Posterior vena cava (tissue), 2 donors: Measurements from ENCODE around the gene UPK3A. TPM values are rescaled to one million over a fixed set of nuclear protein-coding genes. Genes with fewer than 3 reads are reported as not detected.
"Not testable (repeated sequence)": the region's sequence is repeated elsewhere in the genome, so short reads cannot be mapped to it uniquely, and the experiment has no call there.

Source experiments
- DNase-seq: peaks from one replicate; pipeline ENCODE4 v3.0.0-alpha.2; 2020; ENCODE audit warnings: low spot score
- intact Hi-C, 2 donors: fragments of 100-400 bp; cut with DNase I; formaldehyde crosslinking; loops; one replicate each; pipeline versions ENCODE4 v1.14.1 to v1.14.2; 2022 to 2023
- total RNA-seq, 2 donors: library from RNA; stranded (reverse); fragmentation: NEBNext Ultra II Directional; extraction: Animal tissue kit (Norgen Biotek cat#: 25700); gene quantifications; one replicate each; pipeline ENCODE4 v1.2.1, GENCODE V29; 2021
- donor health status: DM: yes; HTN: yes; CAD: no.
- donor health status: DM: yes; HTN: yes; CAD: no.

The UPK3A gene
- total RNA-seq, 2 donors from 2014 or later, result not detected

- intact Hi-C loops, result loop anchor here in 1 of 2 donors (10.0 kb wide), 1 partner anchor 162 kb away; no protein-coding TSS in a partner anchor
- no peak for DNase-seq
These were observed 12.3 kb upstream of the UPK3A start for GRCh38 chr22:45272498-45272897.

GRCh38 chr22:45273452-45274075 is 11.2 kb upstream of the UPK3A start:
- DNase-seq, result no peak
- intact Hi-C loops, result loop anchor here in 1 of 2 donors (10.0 kb wide), 1 partner anchor 161 kb away; no protein-coding TSS in a partner anchor

DNA sequence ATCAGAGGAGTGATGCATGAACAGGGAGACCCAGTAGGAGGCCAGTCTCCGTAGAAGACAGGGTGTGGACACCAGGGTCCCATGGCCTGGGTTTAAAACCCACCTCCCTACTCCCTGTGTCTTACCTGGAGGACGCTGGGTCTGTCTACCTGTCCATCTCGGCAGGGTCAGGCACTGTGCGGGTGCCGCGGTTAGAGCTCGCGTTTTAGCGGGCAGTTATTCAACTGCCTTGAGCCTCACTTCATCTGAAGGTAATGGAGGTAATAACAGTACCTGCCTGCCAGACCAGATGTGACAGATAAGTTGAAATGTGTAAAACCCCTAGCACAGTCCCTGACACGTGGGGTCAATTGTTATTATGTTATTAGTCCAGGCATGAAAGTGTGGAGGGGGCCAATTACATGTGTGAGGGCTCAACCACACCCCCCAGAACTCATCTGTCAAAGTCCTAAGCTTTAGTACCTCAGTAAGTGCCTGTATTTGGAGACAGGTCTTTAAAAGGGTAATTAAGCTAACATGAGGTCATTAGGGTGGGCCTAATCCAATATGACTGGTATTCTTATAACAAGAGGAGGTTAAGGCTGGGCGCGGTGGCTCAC is 8.1 kb upstream of the UPK3A start:
- intact Hi-C loops, result loop anchor here in 1 of 2 donors (10.0 kb wide), 1 partner anchor 158 kb away; no protein-coding TSS in a partner anchor
- DNase-seq, result no peak

GRCh38 chr22:45277720-45278119 is 7.0 kb upstream of the UPK3A start:
- intact Hi-C loops, result loop anchor here in 1 of 2 donors (10.0 kb wide), 1 partner anchor 157 kb away; no protein-coding TSS in a partner anchor
- DNase-seq, result not testable (repeated sequence)

GRCh38 chr22:45278125-45278524 is 6.6 kb upstream of the UPK3A start:
- DNase-seq, result no peak
- intact Hi-C loops, result loop anchor here in 1 of 2 donors (10.0 kb wide), 1 partner anchor 157 kb away; no protein-coding TSS in a partner anchor

DNA sequence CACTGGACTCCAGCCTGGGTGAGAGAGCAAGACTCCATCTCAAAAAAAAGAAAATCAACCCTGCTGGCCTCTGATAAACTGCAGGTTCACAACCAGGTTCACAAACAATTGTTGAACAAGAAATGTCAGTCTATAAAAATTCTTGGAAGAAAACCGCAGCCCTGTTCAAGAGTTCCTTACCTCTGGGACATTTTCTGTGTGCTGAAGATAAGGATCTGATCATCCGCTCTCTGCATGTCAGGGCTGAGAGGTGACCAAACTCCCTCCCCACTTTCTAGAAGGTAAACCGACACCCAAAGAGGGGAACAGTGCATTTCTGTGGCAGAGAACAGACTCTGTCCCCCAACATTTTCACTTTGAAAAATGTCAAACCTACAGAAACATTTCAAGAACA is 4.2 kb upstream of the UPK3A start:
- no peak for DNase-seq
- intact Hi-C loops, result no loop called here

GRCh38 chr22:45281010-45281409 is 3.7 kb upstream of the UPK3A start:
- DNase-seq, result no peak
- intact Hi-C loops, result no loop called here

- no peak for DNase-seq
- intact Hi-C loops, result no loop called here
These were observed 712 bp downstream of the UPK3A start for GRCh38 chr22:45285263-45286058.

- no peak for DNase-seq
- intact Hi-C loops, result no loop called here
These were observed 2.3 kb downstream of the UPK3A start for GRCh38 chr22:45286854-45287551.

DNA sequence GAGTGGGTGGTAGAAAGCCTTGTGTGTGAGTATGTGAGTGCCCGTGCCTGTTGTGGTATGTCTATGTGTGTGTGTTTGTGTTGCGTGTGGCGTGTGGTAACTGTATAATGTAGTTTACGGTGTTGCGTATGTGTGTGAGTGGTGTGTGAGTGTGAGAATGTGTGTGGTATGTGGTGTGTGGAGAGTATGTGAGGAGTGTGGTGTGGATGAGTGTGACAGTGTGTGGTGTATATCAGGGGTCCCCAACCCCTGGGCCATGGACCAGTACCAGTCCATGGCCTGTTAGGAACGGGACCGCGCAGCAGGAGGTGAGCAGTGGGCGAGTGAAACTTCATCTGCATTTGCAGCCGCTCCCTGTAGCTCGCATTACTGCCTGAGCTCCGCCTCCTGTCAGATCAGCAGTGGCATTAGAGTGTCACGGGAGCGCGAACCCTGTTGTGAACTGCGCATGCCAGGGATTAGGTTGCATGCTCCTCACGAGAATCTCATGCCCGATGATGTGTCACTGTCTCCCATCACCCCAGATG is 5.7 kb downstream of the UPK3A start:
- DNase-seq, result no peak
- intact Hi-C loops, result no loop called here

DNA sequence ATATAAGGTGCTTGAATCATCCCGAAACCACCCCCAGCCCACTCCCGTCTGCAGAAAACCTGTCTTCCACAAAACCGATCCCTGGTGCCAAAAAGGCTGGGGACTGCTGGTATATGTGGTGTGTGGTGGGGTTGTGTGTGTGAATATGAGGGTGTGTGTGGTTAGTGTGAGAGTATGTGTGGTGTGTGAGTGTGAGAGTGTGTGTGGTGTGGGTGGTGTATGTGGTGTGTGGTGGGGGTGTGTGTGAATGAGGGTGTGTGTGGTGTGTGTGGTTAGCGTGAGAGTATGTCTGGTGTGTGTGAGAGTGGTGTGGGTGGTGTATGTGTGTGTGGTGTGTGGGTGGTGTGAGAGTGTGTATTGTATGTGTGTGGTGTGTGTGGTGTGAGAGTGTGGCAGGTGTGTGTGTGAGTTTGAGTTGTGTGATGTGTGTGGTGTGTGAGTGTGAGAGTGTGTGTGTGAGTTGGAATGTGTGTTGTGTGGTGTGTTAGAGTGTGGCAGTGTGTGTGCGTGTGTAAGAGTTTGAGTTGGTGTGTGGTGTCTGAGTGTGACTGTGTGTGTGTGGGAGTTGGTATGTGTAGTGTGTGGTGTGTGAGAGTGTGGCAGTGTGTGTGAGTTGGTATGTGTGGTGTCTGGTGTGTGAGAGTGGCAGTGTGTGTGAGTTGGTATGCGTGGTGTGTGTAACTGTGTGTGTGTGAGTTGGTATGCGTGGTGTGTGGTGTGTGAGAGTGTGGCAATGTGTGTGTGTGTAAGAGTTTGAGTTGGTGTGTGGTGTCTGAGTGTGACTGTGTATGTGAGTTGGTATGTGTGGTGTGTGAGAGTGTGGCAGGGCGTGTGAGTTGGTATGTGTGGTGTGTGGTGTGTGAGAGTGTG is 6.5 kb downstream of the UPK3A start:
- no peak for DNase-seq
- intact Hi-C loops, result no loop called here

GRCh38 chr22:45291931-45292290 is 7.2 kb downstream of the UPK3A start:
- intact Hi-C loops, result no loop called here
- DNase-seq, result no peak

GRCh38 chr22:45292731-45293442 is 8.1 kb downstream of the UPK3A start:
- DNase-seq, result no peak
- intact Hi-C loops, result no loop called here

DNA sequence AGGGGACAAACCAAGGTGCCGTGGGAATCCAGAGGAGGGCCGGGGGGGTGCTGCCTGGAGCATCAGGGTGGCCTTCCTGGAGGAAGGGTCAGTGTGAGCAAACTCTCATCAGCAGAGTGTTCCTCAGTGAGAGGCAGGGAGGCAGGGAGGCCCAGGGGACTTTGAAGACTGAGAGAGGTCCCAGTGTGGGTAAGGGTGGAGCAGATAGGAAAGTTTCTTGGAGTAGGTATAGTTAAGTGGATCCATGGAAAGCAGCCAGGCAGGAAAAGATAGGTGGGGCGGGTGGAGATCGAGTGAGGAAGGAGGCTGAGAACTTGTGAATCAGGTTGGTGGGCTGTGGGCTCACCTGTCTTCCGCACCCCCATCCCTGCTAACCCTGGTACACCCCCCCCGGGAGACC is 9.3 kb downstream of the UPK3A start:
- intact Hi-C loops, result no loop called here
- no peak for DNase-seq

DNA sequence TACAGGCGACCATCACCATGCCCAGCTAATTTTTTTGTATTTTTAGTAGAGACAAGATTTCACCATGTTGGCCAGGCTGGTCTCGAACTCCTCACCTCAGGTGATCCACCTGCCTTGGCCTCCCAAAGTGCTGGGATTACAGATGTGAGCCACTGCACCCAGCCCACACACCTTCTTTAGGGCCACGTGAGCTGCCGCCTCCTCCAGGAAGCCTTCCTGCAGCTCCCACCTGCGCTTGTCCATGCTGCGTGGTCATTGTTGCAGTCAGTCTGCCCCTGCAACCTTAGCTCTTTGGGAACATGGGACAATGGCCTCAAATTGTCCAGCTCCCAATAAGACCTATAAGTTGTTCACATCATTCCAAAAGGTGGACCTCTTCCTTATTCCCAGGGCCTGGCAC is 10.3 kb downstream of the UPK3A start:
- DNase-seq, result not testable (repeated sequence)
- intact Hi-C loops, result loop anchor here in 1 of 2 donors (5.0 kb wide), 1 partner anchor 662 kb away; no protein-coding TSS in a partner anchor

GRCh38 chr22:45295492-45295891 is 10.7 kb downstream of the UPK3A start:
- intact Hi-C loops, result loop anchor here in 1 of 2 donors (5.0 kb wide), 1 partner anchor 662 kb away; no protein-coding TSS in a partner anchor
- DNase-seq, result no peak

DNA sequence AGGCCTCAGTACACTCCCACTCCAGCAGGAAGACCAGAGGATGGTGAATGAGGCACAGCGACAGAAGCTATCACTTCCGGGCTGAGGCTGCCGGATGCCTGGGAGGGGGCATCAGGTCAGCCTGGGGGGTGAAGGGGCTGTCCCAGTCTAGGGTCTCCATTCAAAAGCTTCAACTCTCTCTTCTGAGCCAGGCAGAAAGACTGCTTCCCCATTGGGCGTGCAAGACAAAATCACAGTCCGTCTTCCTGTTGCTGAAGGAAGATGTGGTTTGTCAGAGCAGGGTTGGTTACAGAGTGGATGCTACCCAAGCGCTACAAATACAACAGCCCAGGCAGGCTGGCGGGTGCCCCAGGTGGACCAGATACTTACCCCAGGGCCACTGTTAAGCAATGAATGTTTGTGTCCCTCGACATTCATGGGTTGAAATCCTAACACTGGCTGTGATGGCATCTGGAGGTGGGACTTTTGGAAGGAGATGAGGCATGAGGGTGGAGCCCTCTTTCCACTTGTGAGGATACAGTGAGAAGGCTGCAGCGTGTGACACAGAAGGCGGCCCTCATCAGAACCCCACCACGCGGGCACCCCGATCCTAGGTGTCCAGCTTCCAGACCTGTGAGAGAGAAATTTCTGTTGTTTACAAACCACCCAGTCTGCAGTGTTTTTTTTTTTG is 12.0 kb downstream of the UPK3A start:
- DNase-seq, result no peak

More for the DNA sequence above, 12.0 kb downstream of the UPK3A start:
- intact Hi-C loops, result loop anchor here in 1 of 2 donors (5.0 kb wide), 1 partner anchor 661 kb away; no protein-coding TSS in a partner anchor
